GM12892 (cell line): Measurements from ENCODE around the gene INPP4A. TPM values are rescaled to one million over a fixed set of nuclear protein-coding genes. Genes with fewer than 3 reads are reported as not detected.
"Not testable (repeated sequence)": the region's sequence is repeated elsewhere in the genome, so short reads cannot be mapped to it uniquely, and the experiment has no call there.

Experiments used
- DNase-seq: peaks from one replicate; pipeline ENCODE4 v3.0.0; 2011; ENCODE audit not compliant: insufficient read length
- FAIRE-seq: peaks from 2 replicates; lab custom pipeline; 2011; peaks lifted over from hg19 to GRCh38; lab: Jason Lieb, UNC
- POLR2A ChIP-seq: IDR thresholded peaks from 2 replicates; pipeline ENCODE4 v1.6.1; 2011; ENCODE audit warnings: low read depth, low read length, control low read depth
- POLR2AphosphoS5 ChIP-seq: IDR thresholded peaks from 2 replicates; pipeline ENCODE4 v1.6.1; 2011; ENCODE audit warnings: low read depth, low read length, control low read depth
- TAF1 ChIP-seq: IDR thresholded peaks from 2 replicates; pipeline ENCODE4 v1.6.1; 2011; ENCODE audit warnings: low read depth, mild to moderate bottlenecking, control low read depth, low read length, borderline replicate concordance
- polyA plus RNA-seq: library from polyadenylated mRNA; unstranded; fragments of >200 nt; gene quantifications from one replicate; pipeline ENCODE4 v1.2.1, GENCODE V29; 2012; ENCODE audit warnings: missing spikeins, inconsistent platforms; ENCODE audit not compliant: missing spikeins

INPP4A gene
- 22.2 TPM for polyA plus RNA-seq

DNA sequence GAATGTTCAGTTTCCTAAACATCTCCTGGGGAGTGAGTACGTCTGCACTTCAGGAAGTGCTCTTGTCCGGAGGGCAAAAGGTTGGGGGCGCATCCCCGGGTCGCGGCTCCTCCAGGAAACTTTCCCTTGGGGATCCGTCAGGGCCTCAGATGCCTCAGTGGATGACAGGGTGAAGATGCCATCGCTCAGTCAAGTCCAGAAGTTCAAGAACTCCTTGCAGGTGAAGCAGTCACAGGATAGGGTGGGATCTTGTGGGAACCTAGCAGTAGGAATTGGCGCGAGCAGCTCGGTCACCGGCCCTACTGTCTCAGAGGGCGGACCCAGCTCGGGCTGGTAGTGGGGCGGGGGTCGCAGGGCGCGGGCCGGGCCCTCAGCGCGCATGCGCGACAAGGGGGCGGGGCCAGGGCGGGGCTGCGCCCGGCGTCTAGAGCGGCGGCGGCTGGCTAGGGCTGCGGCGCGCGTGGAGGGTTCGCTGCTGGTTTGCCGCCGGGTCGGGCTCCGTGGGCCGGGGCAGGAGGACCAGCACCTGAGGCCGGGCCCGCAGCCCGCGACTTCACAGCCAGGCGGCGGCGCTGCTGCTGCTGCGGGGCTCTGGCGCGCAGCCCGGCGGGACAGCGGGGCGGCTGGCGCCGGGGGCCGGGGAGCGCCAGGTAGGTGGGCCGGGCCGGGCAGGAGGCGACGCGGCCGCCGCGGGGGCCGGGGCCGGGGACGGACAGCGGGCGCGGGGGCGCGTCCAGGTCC, at the start of gene INPP4A:
Gene INPP4A, plus strand, starts transcription at position 423 of the 741 bp plus-strand sequence. CDS start 75,191 bp downstream, outside the sequence.
- peak; percentile 70; the same call in 1 of the 2 replicates for TF ChIP-seq POLR2A
- no peak for TF ChIP-seq POLR2AphosphoS5
- DNase-seq (peak; percentile 82), FAIRE-seq (peak; percentile 90)

- TF ChIP-seq POLR2AphosphoS5: no peak
- no peak for TF ChIP-seq TAF1
- no peak for TF ChIP-seq POLR2A
- DNase-seq (no peak), FAIRE-seq (no peak)
These were observed 48.7 kb upstream of the INPP4A start for GRCh38 chr2:98395977-98396376.

GRCh38 chr2:98396745-98397355, 47.8 kb upstream of the INPP4A start:
- DNase-seq (no peak), FAIRE-seq (no peak)
- no peak for TF ChIP-seq POLR2A

- no peak for DNase-seq
- FAIRE-seq: no peak
- TF ChIP-seq POLR2AphosphoS5 (no peak), TAF1 (no peak), POLR2A (no peak)
These were observed 45.5 kb upstream of the INPP4A start for GRCh38 chr2:98399140-98399539.

DNA sequence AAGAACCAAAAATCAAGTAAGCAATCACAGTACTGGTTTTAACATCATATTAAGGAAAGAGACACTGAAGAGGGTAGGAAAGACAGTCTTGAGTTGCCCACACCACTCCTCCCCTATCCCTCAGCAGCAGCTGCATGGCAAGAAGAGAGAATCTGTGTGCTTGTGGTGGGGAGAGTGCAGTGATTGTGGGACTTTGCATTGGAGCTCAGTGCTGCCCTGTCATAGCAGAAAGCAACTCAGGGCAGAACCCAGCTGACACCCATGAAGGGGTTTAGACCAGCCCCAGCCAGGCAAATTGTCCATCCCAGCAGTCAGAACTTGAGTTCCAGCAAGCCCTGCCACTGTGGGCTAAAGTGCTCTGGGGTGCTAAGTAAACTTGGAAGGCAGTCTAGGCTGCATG, 40.8 kb upstream of the INPP4A start:
- TF ChIP-seq POLR2AphosphoS5: no peak
- TF ChIP-seq POLR2A: no peak
- no peak for TF ChIP-seq TAF1
- DNase-seq: no peak
- no peak for FAIRE-seq

DNA sequence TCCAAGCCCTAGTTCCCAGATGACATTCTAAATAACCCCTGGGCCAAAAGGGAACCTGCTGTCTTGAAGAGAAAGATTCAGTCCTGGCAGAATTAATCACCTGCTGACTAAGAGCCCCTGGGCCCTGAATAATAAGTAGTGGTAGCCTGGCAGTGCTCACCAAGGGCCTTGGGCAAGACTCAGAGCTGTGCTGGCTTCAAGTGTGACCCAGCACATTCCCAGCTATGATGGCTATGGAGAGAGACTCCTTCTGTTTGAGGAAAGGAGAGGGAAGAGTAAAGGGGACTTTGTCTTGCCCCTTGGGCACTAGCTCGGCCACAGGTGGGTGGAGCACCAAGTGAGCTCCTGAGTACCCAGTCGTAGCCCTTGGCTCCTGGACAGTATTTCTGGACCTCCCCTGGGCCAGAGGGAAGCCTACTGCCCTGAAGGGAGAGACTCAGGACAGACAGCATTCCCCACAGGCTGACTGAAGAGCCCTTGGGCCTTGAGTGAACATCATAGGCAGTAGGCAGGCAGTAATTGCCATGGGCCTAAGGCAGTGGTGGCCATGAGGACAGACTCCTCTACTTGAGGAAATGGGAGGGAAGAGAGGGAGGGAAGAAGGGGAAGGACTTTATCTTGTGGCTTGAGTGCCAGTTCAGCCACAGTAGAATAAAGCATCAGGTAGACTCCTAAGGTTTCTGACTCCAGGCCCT, 40.0 kb upstream of the INPP4A start:
- DNase-seq (no peak), FAIRE-seq (no peak)
- TF ChIP-seq POLR2AphosphoS5: no peak

DNA sequence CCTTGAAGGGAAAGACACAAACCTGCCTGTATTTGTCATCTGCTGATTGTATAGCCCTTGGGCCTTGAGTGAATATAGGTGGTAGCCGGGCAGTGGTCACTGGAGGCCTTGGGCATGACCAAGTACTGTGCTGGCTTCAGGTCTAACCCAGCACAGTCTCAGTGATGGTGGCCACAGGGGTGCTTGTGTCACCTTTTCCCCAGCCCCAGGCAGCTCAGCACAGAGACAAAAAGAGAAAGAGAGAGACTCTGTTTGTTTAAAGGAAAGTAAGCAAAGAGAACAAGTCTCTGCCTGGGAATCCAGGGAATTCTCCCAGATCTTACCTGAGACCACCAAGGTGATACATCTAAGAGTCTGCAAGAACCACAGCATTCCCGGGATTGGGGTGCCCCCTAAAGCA, 39.4 kb upstream of the INPP4A start:
- no peak for FAIRE-seq
- no peak for TF ChIP-seq POLR2AphosphoS5
- TF ChIP-seq POLR2A: no peak
- TF ChIP-seq TAF1: no peak
- DNase-seq: no peak

GRCh38 chr2:98408155-98408554, 36.5 kb upstream of the INPP4A start:
- FAIRE-seq (no peak), DNase-seq (no peak)
- no peak for TF ChIP-seq POLR2A
- TF ChIP-seq TAF1: no peak
- TF ChIP-seq POLR2AphosphoS5: no peak

- TF ChIP-seq TAF1 (no peak), POLR2AphosphoS5 (no peak), POLR2A (no peak)
- DNase-seq (no peak), FAIRE-seq (peak; percentile 93)
These were observed 31.8 kb upstream of the INPP4A start for GRCh38 chr2:98412751-98413458.

- DNase-seq, FAIRE-seq: not testable (repeated sequence)
These were observed 30.4 kb upstream of the INPP4A start for GRCh38 chr2:98414246-98414645.

DNA sequence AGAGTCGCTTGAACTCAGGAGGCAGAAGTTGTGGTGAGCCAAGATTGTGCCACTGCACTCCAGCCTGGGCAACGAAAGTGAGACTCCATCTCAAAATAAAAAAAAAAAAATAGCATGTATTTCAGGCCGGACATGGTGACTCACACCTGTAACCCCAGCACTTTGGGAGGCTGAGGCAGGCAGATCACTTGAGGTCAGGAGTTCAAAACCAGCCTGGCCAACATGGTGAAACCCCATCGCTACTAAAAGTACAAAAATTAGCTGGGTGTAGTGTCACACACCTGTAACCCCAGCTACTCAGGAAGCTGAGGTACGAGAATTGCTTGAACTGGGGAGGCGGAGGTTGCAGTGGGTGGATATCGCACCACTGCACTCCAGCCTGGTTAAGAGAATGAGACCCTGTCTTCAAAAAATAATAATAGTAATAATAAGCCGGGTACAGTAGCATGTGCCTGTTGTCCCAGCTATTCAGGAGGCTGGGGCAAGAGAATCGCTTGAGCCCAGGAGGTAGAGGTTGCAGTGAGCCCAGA, 28.9 kb upstream of the INPP4A start:
- FAIRE-seq, DNase-seq: not testable (repeated sequence)

DNA sequence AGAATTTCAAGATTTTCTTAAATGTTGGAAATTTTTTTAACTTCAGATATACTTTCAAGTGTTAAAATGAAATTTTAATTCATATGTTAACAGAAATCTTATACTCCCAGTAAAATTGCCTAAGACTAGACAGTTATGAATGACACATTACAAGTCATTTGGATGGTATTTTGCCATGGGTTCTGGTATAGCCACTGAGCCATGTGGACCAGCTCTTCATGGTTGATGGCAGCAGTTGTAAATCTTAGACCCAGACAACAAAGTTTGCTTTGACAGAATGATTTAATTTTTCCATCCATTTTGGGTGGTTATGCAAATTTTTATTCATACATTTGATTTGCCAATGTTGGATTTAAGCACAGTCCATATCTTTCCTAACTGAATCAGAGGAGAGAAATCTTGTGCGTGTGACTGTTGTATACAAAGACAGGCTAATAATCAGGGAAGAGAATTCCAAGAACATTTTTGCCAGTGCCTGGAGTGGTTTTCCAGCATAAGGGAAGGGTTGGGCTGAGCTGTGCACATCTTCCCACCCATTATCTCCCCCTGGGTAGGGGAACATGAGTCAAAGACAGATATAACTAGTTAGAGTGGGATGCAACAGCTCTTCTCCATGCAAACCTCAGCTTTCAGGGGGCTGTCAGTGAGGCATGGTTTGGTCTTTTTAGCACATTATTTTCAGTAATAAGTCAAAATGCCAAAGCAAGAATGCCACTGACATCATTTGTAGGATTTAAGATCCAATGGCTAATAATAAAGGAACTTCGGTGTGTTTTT, 28.1 kb upstream of the INPP4A start:
- FAIRE-seq (no peak), DNase-seq (no peak)
- TF ChIP-seq TAF1 (no peak), POLR2A (no peak), POLR2AphosphoS5 (no peak)
